Measurements from ENCODE around the gene TESMIN.

Gene TESMIN

GRCh38 chr11:68658097-68658496 is 93.2 kb downstream of the TESMIN start:
- no peak for FAIRE-seq
